Fibroblast of mammary gland (primary cell): ENCODE data around the gene GLS.

Source experiments
- DNase-seq: peaks from one replicate; pipeline ENCODE4 v3.0.0-alpha.2; 2010; ENCODE audit warnings: low read depth
- H3K4me3 ChIP-seq: 2 replicates; pipeline ENCODE4 v1.5.1; 2011; ENCODE audit warnings: low read depth, mild to moderate bottlenecking, low read length, moderate library complexity; ENCODE audit not compliant: control insufficient read depth
- CTCF ChIP-seq: conservative IDR thresholded peaks from 2 replicates; pipeline ENCODE4 v1.5.1; 2011; ENCODE audit warnings: low read depth, low read length, inconsistent platforms; ENCODE audit not compliant: control insufficient read depth, insufficient read depth

GLS gene

GRCh38 chr2:190935054-190935453, 54.4 kb downstream of the GLS start:
- no peak for TF ChIP-seq CTCF
- no peak for DNase-seq
- H3K4me3 ChIP-seq: no peak overlapping the region

- no peak for TF ChIP-seq CTCF
- no peak overlapping the region for H3K4me3 ChIP-seq
Measured at GRCh38 chr2:190938771-190939335, 58.2 kb downstream of the GLS start.

GRCh38 chr2:190940454-190940853, 59.8 kb downstream of the GLS start:
- no peak for TF ChIP-seq CTCF
- H3K4me3 ChIP-seq: no peak overlapping the region
- DNase-seq: no peak

More at GRCh38 chr2:190938771-190939335, 58.2 kb downstream of the GLS start:
- no peak for DNase-seq

- TF ChIP-seq CTCF: no peak
- no peak overlapping the region for H3K4me3 ChIP-seq
- DNase-seq: no peak
Measured at GRCh38 chr2:190941571-190941970, 61.0 kb downstream of the GLS start.

- DNase-seq: no peak
- no peak overlapping the region for H3K4me3 ChIP-seq
- no peak for TF ChIP-seq CTCF
Measured at GRCh38 chr2:190942697-190943096, 62.1 kb downstream of the GLS start.

GRCh38 chr2:190943706-190944105, 63.1 kb downstream of the GLS start:
- DNase-seq: no peak
- TF ChIP-seq CTCF: no peak

GRCh38 chr2:190947141-190947540, 66.5 kb downstream of the GLS start:
- no peak for TF ChIP-seq CTCF
- DNase-seq: no peak
- H3K4me3 ChIP-seq: no peak overlapping the region

More at GRCh38 chr2:190943706-190944105, 63.1 kb downstream of the GLS start:
- no peak overlapping the region for H3K4me3 ChIP-seq
